HG02678 (cell line): Measurements from ENCODE around the gene CDH23.

Experiments used
- ATAC-seq: cut with Tn5 transposase; IDR thresholded peaks from one replicate; pipeline ENCODE4 v1.9.1; 2021; ENCODE audit warnings: mild to moderate bottlenecking, moderate library complexity; ENCODE audit not compliant: unreplicated experiment

The CDH23 gene

GRCh38 chr10:71615538-71616329 lies 219.0 kb downstream of the CDH23 start:
- no peak for ATAC-seq

GRCh38 chr10:71616817-71617654 lies 220.3 kb downstream of the CDH23 start:
- no peak for ATAC-seq

- no peak for ATAC-seq
Measured at GRCh38 chr10:71618176-71618575, 221.5 kb downstream of the CDH23 start.

GRCh38 chr10:71618598-71618997 lies 221.9 kb downstream of the CDH23 start:
- ATAC-seq = no peak

- ATAC-seq = no peak
Measured at GRCh38 chr10:71620642-71621041, 223.9 kb downstream of the CDH23 start.

- ATAC-seq = no peak
Measured at GRCh38 chr10:71621231-71622153, 224.8 kb downstream of the CDH23 start.

GRCh38 chr10:71622154-71622526 lies 225.4 kb downstream of the CDH23 start:
- no peak for ATAC-seq

- no peak for ATAC-seq
Measured at GRCh38 chr10:71622616-71623015, 225.9 kb downstream of the CDH23 start.

GRCh38 chr10:71623098-71623985 lies 226.6 kb downstream of the CDH23 start:
- ATAC-seq = no peak

- no peak for ATAC-seq
Measured at GRCh38 chr10:71623986-71624291, 227.2 kb downstream of the CDH23 start.

GRCh38 chr10:71625445-71626175 lies 228.9 kb downstream of the CDH23 start:
- no peak for ATAC-seq

GRCh38 chr10:71627230-71627939 lies 230.7 kb downstream of the CDH23 start:
- no peak for ATAC-seq

- no peak for ATAC-seq
Measured at GRCh38 chr10:71627956-71628355, 231.2 kb downstream of the CDH23 start.

- ATAC-seq = no peak
Measured at GRCh38 chr10:71629131-71629530, 232.4 kb downstream of the CDH23 start.

GRCh38 chr10:71630168-71630567 lies 233.4 kb downstream of the CDH23 start:
- no peak for ATAC-seq

- ATAC-seq = no peak
Measured at GRCh38 chr10:71631007-71631861, 234.5 kb downstream of the CDH23 start.

GRCh38 chr10:71632200-71632820 lies 235.6 kb downstream of the CDH23 start:
- ATAC-seq = no peak
